RWPE1 (cell line): Measurements from ENCODE around the gene ADGRL2.

Experiments used
- CTCF ChIA-PET: fragments of 350-600 bp; sonication (Branson Sonifier 250); formaldehyde crosslinking; extraction: SDS; loops from one replicate; lab custom pipeline; 2021; lab: Yijun Ruan, JAX
- POLR2A ChIA-PET: fragments of 400-600 bp; formaldehyde crosslinking; extraction: SDS; loops from one replicate; lab custom pipeline; 2020; ENCODE audit warnings: antibody characterized with exemption; ENCODE audit not compliant: low non-redundant PET; lab: Yijun Ruan, JAX
- DNase-seq: peaks from one replicate; pipeline ENCODE4 v3.0.0; 2012; ENCODE audit warnings: low spot score
- H3K27ac ChIP-seq: fragments of 450-650 bp; 2 replicates; pipeline ENCODE4 v1.5.1; 2017
- TF ChIP-seq, protein P1 (sequence below): fragments of 450-650 bp; conservative IDR thresholded peaks from 2 replicates; pipeline ENCODE4 v1.5.1; 2017; ENCODE audit warnings: low read depth, mild to moderate bottlenecking

Gene ADGRL2

GRCh38 chr1:81873946-81874345, 73.2 kb downstream of the ADGRL2 start:
- TF ChIP-seq, protein P1, sequence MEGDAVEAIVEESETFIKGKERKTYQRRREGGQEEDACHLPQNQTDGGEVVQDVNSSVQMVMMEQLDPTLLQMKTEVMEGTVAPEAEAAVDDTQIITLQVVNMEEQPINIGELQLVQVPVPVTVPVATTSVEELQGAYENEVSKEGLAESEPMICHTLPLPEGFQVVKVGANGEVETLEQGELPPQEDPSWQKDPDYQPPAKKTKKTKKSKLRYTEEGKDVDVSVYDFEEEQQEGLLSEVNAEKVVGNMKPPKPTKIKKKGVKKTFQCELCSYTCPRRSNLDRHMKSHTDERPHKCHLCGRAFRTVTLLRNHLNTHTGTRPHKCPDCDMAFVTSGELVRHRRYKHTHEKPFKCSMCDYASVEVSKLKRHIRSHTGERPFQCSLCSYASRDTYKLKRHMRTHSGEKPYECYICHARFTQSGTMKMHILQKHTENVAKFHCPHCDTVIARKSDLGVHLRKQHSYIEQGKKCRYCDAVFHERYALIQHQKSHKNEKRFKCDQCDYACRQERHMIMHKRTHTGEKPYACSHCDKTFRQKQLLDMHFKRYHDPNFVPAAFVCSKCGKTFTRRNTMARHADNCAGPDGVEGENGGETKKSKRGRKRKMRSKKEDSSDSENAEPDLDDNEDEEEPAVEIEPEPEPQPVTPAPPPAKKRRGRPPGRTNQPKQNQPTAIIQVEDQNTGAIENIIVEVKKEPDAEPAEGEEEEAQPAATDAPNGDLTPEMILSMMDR = no peak
- DNase-seq = no peak
- POLR2A ChIA-PET = no interaction called here
- CTCF ChIA-PET = no interaction called here
- no peak overlapping the region for H3K27ac ChIP-seq

GRCh38 chr1:81874461-81874860, 73.7 kb downstream of the ADGRL2 start:
- H3K27ac ChIP-seq = no peak overlapping the region
- TF ChIP-seq, protein P1 = no peak
- POLR2A ChIA-PET = no interaction called here
- DNase-seq = no peak
- CTCF ChIA-PET = no interaction called here

DNA sequence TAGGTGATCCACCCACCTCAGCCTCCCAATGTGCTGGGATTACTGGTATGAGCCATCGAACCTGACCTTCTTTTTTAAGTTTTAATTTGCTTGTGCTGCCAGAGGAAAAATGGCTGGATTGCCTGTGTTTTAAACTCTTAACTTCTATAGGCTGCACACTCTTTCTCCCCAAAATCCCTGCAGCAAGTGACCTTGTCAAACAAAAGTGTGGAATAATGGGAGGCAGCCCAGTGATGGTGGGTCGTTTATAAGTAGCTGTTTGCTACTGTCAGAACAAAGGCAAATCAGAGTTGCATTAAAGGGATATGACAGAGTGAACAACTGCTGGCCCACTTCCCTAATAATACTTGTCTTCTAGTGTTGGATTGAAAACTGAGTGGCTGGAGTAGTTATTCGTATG, 74.2 kb downstream of the ADGRL2 start:
- no peak overlapping the region for H3K27ac ChIP-seq
- ChIA-PET POLR2A (no interaction called here), CTCF (no interaction called here)
- no peak for DNase-seq
- TF ChIP-seq, protein P1 = no peak

GRCh38 chr1:81876901-81877733, 76.4 kb downstream of the ADGRL2 start:
- DNase-seq = peak; percentile 37
- POLR2A ChIA-PET = no interaction called here

DNA sequence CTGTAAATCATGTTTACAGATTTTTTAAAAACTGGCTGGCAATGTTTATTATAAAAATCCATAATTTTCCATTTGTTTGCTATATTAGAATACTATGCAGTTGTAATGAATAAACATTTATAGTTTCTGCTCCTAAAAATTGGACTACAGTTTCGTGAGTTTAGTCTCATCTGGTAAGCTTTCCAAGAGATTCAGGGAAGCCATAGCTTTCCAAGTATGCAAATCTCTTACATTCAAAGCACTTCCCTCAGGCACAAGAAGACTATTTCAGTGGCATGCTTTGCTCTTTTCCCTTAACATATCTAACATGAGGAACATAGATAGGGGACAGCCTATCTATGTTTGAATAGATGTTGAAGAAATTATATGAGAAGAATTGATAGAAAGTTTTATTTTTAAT, 77.2 kb downstream of the ADGRL2 start:
- no peak for DNase-seq
- ChIA-PET POLR2A (no interaction called here), CTCF (interaction anchor here (0.7 kb wide), 1 partner anchor 22 kb away, joined by 3 read pairs; no protein-coding TSS in a partner anchor)
- TF ChIP-seq, protein P1 = no peak
- no peak overlapping the region for H3K27ac ChIP-seq

More at GRCh38 chr1:81876901-81877733, 76.4 kb downstream of the ADGRL2 start:
- TF ChIP-seq, protein P1 = no peak
- CTCF ChIA-PET = interaction anchor here (0.7 to 1.4 kb wide), 2 partner anchors 23 to 688 kb away, joined by 3 read pairs; no protein-coding TSS in a partner anchor
- no peak overlapping the region for H3K27ac ChIP-seq

DNA sequence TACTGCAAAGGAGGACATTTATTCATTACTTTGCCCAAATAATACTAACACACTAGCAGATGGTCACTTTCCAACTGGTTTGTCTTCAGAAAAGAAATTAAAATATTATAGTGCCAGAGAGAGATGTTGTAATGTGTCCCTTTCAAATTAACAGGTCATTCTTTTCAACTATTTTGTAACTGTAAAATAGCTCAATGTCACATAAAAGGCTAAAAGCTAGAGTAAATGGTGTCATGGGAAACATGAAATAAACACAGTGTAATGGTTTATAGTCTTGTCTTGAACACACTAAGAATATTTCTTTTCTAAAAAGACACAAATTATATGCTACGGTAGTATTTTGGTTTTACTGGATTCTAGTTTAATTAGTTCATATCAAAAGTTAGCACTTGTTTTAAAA, 77.8 kb downstream of the ADGRL2 start:
- H3K27ac ChIP-seq = no peak overlapping the region
- POLR2A ChIA-PET = no interaction called here
- no peak for DNase-seq
- CTCF ChIA-PET = interaction anchor here (0.6 kb wide), 1 partner anchor 403 kb away, joined by 3 read pairs; no protein-coding TSS in a partner anchor
- TF ChIP-seq, protein P1 = no peak
